GM21526 (cell line): Measurements from ENCODE around the gene TMEM52.

ENCODE experiments used
- ATAC-seq: cut with Tn5 transposase; IDR thresholded peaks from one replicate; pipeline ENCODE4 v1.9.1; 2021; ENCODE audit warnings: moderate library complexity; ENCODE audit not compliant: unreplicated experiment, low FRiP score

TMEM52 gene

DNA sequence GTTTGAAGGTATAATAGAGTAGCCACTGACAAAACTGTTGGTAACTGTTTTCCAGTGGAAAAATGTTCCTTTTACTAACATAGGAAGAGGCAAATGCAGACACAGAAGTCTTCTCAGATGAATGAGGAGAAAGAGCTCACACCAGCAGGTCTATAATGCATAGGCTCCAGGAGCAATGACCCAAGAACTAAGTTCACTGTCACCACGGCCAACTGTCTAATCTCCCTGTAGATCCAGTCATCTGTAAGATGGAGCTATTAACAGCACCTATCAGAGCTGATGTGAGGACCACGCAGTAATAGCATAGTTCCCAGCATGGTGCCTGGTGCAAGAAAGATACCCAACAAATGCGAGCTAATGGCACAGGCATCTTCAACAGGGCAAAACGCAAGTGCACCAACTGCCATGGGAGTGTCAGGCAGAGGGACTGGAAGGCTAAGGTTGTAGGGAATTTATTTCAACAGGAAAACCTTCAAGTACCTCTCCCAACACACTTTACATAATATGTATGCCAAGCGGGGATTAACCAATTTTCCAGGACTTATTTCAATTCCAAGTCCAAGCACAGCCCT is 41.1 kb downstream of the TMEM52 start:
- no peak for ATAC-seq

DNA sequence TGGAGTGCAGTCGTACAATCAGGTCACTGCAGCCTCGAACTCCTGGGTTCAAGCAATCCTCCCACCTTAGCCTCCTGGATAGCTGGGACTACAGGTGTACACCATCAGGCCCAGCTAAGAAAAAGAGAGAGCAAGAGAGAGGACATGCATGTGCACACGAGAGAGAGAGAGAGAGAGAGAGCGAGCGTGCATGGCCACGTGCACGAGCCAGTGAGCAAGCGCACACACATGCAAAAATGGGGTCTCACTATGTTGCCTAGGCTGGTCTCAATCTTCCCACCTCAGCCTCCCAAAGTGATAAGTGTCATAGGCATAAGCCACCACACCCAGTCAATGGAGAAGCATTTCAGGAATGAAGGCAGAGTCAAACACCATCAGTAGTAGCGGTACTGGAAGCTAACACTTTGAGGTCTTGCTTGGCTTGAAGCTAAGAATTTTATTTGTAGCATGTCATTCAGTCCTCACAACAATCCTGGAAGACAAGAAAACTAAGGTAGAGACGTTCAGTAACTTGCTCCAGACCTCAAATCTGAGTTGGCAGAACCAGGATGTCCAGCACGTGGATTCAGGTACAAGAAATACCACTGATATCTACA is 42.6 kb downstream of the TMEM52 start:
- ATAC-seq: no peak

DNA sequence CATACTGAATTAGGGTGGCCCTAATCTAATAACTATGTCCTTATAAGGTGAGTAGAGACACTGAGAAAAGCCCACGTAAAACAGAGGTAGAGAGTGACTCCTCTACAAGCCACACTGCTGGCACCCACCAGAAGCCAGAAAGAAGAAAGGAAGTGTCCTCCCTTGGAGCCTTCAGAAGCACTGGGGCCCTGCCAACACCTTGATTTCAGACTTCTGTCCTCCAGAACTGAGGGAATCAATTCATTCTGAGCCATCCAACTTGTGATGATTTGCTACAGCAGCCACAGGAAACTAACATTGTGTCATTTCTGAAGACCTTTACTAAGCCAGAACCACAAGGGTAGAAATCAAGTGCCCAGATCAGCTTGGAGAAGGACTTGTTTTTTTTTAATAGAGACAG is 43.1 kb downstream of the TMEM52 start:
- ATAC-seq: no peak

DNA sequence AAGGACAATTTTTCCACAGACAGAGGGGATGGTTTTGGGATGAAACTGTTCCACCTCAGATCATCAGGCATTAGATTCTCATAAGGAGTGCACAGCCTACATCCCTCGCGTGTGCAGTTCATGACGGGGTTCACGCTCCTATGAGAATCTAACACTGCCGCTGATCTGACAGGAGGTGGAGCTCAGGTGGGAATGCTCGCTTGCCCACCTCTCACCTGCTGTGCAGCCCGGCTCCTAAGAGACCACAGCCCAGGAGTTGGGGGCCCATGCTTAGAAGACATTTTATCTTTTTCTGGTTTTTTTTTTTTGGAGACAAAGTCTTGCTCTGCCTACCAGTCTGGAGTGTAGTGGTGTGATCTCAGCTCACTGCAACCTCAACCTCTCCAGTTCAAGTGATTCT is 44.2 kb downstream of the TMEM52 start:
- no peak for ATAC-seq

DNA sequence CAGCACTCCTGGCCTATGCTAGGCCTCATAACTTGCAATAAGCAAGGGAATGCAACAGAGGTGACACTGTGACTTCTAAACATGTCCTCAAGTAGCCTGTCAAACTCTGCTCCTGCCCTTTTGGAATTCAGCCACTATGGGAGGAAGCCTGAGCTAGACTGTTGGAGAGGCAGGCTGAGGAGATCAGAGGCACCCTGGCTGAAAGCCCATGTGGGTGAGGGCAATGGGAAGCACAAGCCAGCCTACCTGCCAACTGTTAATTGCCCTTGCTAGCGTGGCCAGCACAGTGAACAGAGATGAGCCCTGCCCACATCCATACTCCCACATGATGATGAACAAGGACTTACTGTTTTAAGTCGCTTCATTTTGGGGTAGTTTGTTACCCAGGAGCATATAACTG is 45.9 kb downstream of the TMEM52 start:
- ATAC-seq: no peak

DNA sequence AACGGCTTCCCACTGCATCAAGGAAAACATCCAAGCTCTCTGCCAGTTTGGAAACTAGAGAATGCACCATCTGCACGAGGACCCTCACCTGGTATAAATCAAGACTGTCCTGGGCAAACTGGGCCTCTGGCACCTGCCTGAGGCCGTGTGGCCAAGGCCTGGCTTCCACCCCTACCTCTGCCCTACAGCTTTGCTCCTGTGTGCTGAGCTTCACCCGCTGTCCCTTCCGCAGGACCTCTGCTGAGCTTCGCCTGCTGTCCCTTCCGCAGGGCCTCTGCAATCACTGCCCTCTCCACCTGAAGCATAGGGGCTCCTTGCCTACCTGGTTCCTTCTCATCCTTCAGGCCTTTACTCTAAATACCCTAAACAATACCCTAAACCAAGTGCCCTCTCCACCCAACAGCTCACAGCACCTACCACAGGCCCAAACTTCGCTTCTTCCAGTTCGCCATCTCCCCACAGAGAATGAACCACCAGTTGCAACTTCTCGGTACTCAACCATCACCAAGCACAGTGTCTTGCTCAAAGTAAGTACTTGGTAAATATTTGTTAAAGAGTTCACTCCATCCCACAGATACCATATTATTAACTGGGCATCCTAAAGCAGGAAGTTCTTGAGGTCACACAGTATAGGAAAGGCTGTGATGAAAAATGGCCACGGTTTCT is 46.6 kb downstream of the TMEM52 start:
- no peak for ATAC-seq

DNA sequence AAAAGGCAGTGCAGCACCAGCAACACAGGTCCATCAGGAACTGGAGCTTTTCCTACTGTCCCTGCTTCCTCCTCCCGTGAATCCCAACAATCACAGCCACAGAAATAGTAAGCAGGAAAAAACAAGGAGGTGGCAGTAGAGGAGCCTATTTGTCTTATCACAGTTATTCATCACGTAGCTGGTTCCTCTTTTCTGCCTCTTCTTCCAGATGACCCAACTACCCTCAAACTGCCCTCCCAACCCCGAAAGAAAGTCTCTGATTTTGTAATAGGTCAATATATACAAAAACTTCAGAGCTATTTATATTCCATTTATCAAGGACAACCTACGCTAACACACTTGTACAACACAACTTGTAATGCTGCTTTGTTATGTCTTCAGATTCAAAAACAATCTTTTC is 49.6 kb downstream of the TMEM52 start:
- no peak for ATAC-seq
